Caco-2 (cell line): ENCODE measurements around the gene UBE2F. TPM values are rescaled to one million over a fixed set of nuclear protein-coding genes. Genes with fewer than 3 reads are reported as not detected.

Experiments used
- BruUV-seq: library from RNA; stranded (reverse); fragments of 400-500 nt; replicated peaks from 2 replicates; lab custom pipeline; 2021; lab: Mats Ljungman, UMichigan
- CTCF ChIA-PET: fragments of 300-600 bp; sonication (Branson Sonifier 250); formaldehyde crosslinking; loops from one replicate; lab custom pipeline; 2022; ENCODE audit warnings: antibody characterized with exemption; lab: Charles Lee
- POLR2A ChIA-PET: fragments of 300-600 bp; sonication (Branson Sonifier 250); formaldehyde crosslinking; loops from one replicate; lab custom pipeline; 2022; ENCODE audit warnings: antibody characterized with exemption; lab: Charles Lee
- DNase-seq, 2 experiments: peaks; one replicate each; pipeline versions ENCODE4 v3.0.0 to v3.0.0-alpha.2; 2020 to 2022
- H3K27me3 ChIP-seq: replicated peaks from 2 replicates; pipeline ENCODE4 v1.6.0; 2011; ENCODE audit warnings: low read length; ENCODE audit not compliant: control insufficient read depth, insufficient read depth
- H3K36me3 ChIP-seq: 2 replicates; pipeline ENCODE4 v1.5.1; 2011; ENCODE audit warnings: low read length; ENCODE audit not compliant: control insufficient read depth, insufficient read depth
- H3K4me1 ChIP-seq: fragments of 250-450 bp; sonication (Bioruptor Pico); 2 replicates; pipeline ENCODE4 v1.5.1; 2020; ENCODE audit warnings: mild to moderate bottlenecking
- H3K4me3 ChIP-seq: 2 replicates; pipeline ENCODE4 v1.5.1; 2011; ENCODE audit warnings: low read depth, mild to moderate bottlenecking, control low read depth, low read length
- H3K9me3 ChIP-seq: fragments of 250-450 bp; sonication (Bioruptor Pico); 2 replicates; pipeline ENCODE4 v1.5.1; 2020; ENCODE audit warnings: mild to moderate bottlenecking, moderate library complexity
- H3K27ac Mint-ChIP-seq: one replicate; pipeline ENCODE4 v1.8.0; 2022; ENCODE audit warnings: mixed read lengths; ENCODE audit not compliant: unreplicated experiment
- H3K27me3 Mint-ChIP-seq: one replicate; pipeline ENCODE4 v1.8.0; 2022; ENCODE audit warnings: mixed read lengths; ENCODE audit not compliant: insufficient read depth, unreplicated experiment
- H3K36me3 Mint-ChIP-seq: one replicate; pipeline ENCODE4 v1.8.0; 2022; ENCODE audit warnings: mild to moderate bottlenecking, mixed read lengths; ENCODE audit not compliant: insufficient read depth, unreplicated experiment
- H3K4me1 Mint-ChIP-seq: one replicate; pipeline ENCODE4 v1.8.0; 2022; ENCODE audit warnings: low read depth, mixed read lengths; ENCODE audit not compliant: unreplicated experiment
- H3K4me3 Mint-ChIP-seq: one replicate; pipeline ENCODE4 v1.8.0; 2022; ENCODE audit warnings: mild to moderate bottlenecking, moderate library complexity, mixed read lengths; ENCODE audit not compliant: unreplicated experiment
- H3K9me3 Mint-ChIP-seq: one replicate; pipeline ENCODE4 v1.8.0; 2022; ENCODE audit warnings: mixed read lengths; ENCODE audit not compliant: unreplicated experiment
- CTCF ChIP-seq, 2 experiments: fragments of 200-600 bp in 1 of 2; IDR thresholded peaks; 1 replicate in 1 of 2; 2 replicates in 1 of 2; pipeline versions ENCODE4 v1.5.1 to v1.8.0; 2011 to 2022; ENCODE audit warnings: antibody characterized with exemption in 1 of 2, control low read depth in 1 of 2, inconsistent platforms in 1 of 2, low read depth in 1 of 2, low read length in 1 of 2, mild to moderate bottlenecking in 1 of 2, moderate library complexity in 1 of 2; ENCODE audit not compliant: insufficient read depth in 1 of 2, severe bottlenecking in 1 of 2, unreplicated experiment in 1 of 2
- intact Hi-C: fragments of 100-400 bp; cut with micrococcal nuclease; formaldehyde crosslinking; loops from one replicate; pipeline ENCODE4 v1.10.0; 2022; ENCODE audit not compliant: unreplicated experiment
- total RNA-seq: library from RNA; stranded (reverse); gene quantifications from 2 replicates; pipeline ENCODE4 v1.2.3, GENCODE V29; 2022

UBE2F gene
- total RNA-seq, 1 experiment from 2014 or later, result 38.9 TPM

GRCh38 chr2:238005528-238005927 is 38.7 kb downstream of the UBE2F start:
- Histone ChIP-seq H3K4me3 (no peak overlapping the region), H3K9me3 (no peaks in the 10 kb centered on the region), H3K4me1 (no peaks in the 10 kb centered on the region), H3K27me3 (no peaks in the 10 kb centered on the region), H3K36me3 (no peaks in the 10 kb centered on the region)
- intact Hi-C loops, result no loop called here
- no peak overlapping the region for H3K4me3 Mint-ChIP-seq
- no peaks in the 10 kb centered on the region for H3K9me3 Mint-ChIP-seq
- no peak overlapping the region for H3K27ac Mint-ChIP-seq
- peaks cover 20% of the 10 kb centered on the region for H3K36me3 Mint-ChIP-seq
- H3K4me1 Mint-ChIP-seq, result no peaks in the 10 kb centered on the region
- no peak for DNase-seq
- ChIA-PET CTCF (no interaction called here), POLR2A (no interaction called here)
- no peaks in the 10 kb centered on the region for H3K27me3 Mint-ChIP-seq
- TF ChIP-seq CTCF (IDR thresholded peaks at IDR 0.05; ENCODE audit: insufficient read depth in 1 of 2, low read depth in 1 of 2, low read length in 1 of 2, severe bottlenecking in 1 of 2, unreplicated experiment in 1 of 2), result no peak
- no TSS peak for BruUV-seq

- no peak for DNase-seq
- Mint-ChIP-seq H3K36me3 (peaks cover 20% of the 10 kb centered on the region), H3K4me1 (no peaks in the 10 kb centered on the region), H3K27ac (no peak overlapping the region), H3K4me3 (no peak overlapping the region), H3K27me3 (no peaks in the 10 kb centered on the region), H3K9me3 (no peaks in the 10 kb centered on the region)
- Histone ChIP-seq H3K9me3 (no peaks in the 10 kb centered on the region), H3K36me3 (no peaks in the 10 kb centered on the region), H3K27me3 (no peaks in the 10 kb centered on the region), H3K4me3 (no peak overlapping the region), H3K4me1 (no peaks in the 10 kb centered on the region)
- intact Hi-C loops, result no loop called here
- ChIA-PET CTCF (no interaction called here), POLR2A (no interaction called here)
- no peak for TF ChIP-seq CTCF (IDR thresholded peaks at IDR 0.05; ENCODE audit: insufficient read depth in 1 of 2, low read depth in 1 of 2, low read length in 1 of 2, severe bottlenecking in 1 of 2, unreplicated experiment in 1 of 2)
- no TSS peak for BruUV-seq
Observed at GRCh38 chr2:238006510-238006909, 39.7 kb downstream of the UBE2F start.

GRCh38 chr2:238007924-238008323 is 41.1 kb downstream of the UBE2F start:
- no peaks in the 10 kb centered on the region for H3K9me3 ChIP-seq
- no peaks in the 10 kb centered on the region for H3K27me3 Mint-ChIP-seq
- ChIA-PET POLR2A (no interaction called here), CTCF (no interaction called here)
- H3K4me3 Mint-ChIP-seq, result no peak overlapping the region
- intact Hi-C loops, result no loop called here
- H3K36me3 Mint-ChIP-seq, result peaks cover 20% of the 10 kb centered on the region
- H3K9me3 Mint-ChIP-seq, result no peaks in the 10 kb centered on the region
- H3K27ac Mint-ChIP-seq, result no peak overlapping the region
- no TSS peak for BruUV-seq
- H3K4me1 ChIP-seq, result no peaks in the 10 kb centered on the region
- H3K36me3 ChIP-seq, result no peaks in the 10 kb centered on the region
- TF ChIP-seq CTCF (IDR thresholded peaks at IDR 0.05; ENCODE audit: insufficient read depth in 1 of 2, low read depth in 1 of 2, low read length in 1 of 2, severe bottlenecking in 1 of 2, unreplicated experiment in 1 of 2), result no peak
- no peaks in the 10 kb centered on the region for H3K27me3 ChIP-seq
- H3K4me3 ChIP-seq, result no peak overlapping the region
- DNase-seq, result no peak
- no peaks in the 10 kb centered on the region for H3K4me1 Mint-ChIP-seq
